Measurements from ENCODE around the gene TEK.

TEK gene

DNA sequence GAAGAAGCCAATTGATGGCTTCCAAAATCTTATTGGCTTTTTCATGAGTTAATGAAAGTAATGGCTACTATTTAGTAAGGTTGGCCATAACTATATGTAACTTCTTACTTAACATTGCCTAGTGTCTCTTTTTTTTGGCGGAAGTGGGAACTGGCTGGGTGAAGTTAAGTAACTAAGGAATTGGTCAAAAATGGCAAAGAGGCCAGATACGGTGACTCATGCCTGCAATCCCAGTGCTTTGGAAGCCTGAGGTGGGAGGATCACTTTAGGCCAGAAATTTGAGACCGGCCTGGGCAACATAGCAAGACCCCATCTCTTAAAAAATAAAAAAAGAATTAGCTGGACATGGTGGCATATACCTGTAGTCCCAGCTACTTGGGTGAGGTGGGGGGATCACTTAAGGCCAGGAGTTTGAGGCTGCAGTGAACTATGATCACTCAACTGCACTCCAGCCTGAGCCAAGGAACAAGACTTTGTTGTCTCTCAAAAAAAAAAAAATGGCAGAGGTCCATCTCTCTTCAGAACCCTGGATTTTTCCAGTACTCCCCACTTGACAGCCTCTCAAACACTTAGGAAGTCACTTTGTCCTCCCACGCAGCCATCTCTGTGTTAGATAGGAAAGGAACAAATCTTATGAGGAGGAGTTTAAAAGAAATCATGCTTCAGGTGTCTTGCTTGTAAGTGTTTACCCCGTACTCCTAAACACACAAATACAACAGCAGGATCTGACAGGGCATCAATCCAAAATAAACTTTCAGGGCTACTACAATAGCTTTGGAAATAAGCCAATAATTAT, 75.7 kb downstream of the TEK start:
- Histone ChIP-seq H3K9me3 (no peaks in the 10 kb centered on the region), H3K36me3 (no peaks in the 10 kb centered on the region), H3K4me3 (ENCODE audit: low read depth in 1 of 2, low read length in 1 of 2) (no peak overlapping the region), H3K27ac (no peak overlapping the region), H3K27me3 (no peaks in the 10 kb centered on the region), H3K4me1 (ENCODE audit: control insufficient read depth in 1 of 2, insufficient read depth in 1 of 2, low read depth in 1 of 2, low read length in 1 of 2) (no peaks in the 10 kb centered on the region)
- TF ChIP-seq, protein P1, sequence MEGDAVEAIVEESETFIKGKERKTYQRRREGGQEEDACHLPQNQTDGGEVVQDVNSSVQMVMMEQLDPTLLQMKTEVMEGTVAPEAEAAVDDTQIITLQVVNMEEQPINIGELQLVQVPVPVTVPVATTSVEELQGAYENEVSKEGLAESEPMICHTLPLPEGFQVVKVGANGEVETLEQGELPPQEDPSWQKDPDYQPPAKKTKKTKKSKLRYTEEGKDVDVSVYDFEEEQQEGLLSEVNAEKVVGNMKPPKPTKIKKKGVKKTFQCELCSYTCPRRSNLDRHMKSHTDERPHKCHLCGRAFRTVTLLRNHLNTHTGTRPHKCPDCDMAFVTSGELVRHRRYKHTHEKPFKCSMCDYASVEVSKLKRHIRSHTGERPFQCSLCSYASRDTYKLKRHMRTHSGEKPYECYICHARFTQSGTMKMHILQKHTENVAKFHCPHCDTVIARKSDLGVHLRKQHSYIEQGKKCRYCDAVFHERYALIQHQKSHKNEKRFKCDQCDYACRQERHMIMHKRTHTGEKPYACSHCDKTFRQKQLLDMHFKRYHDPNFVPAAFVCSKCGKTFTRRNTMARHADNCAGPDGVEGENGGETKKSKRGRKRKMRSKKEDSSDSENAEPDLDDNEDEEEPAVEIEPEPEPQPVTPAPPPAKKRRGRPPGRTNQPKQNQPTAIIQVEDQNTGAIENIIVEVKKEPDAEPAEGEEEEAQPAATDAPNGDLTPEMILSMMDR (IDR thresholded peaks at IDR 0.05), result no peak

DNA sequence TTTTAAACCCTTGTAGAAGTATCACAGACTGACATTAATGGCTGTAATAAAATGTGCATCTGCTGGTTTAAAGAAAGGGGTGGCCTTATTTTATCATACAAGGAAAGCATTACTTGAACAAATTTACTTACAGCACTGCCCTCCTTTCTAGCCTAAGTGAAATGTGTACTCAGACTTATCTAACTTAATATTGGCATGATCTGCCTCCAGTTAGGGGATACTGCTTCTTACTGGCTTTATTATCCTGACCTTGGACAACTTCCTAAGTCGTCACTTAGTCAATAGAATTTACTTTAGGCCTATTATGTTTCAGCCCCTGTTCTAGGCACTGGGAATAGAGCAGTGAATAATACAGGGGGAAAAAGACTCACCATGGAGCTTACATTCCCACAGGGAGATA, 79.4 kb downstream of the TEK start:
- Histone ChIP-seq H3K27me3 (no peaks in the 10 kb centered on the region), H3K4me3 (ENCODE audit: low read depth in 1 of 2, low read length in 1 of 2) (no peak overlapping the region), H3K9me3 (no peaks in the 10 kb centered on the region), H3K36me3 (no peaks in the 10 kb centered on the region), H3K27ac (no peak overlapping the region), H3K4me1 (ENCODE audit: control insufficient read depth in 1 of 2, insufficient read depth in 1 of 2, low read depth in 1 of 2, low read length in 1 of 2) (no peaks in the 10 kb centered on the region)
- TF ChIP-seq, protein P1 (IDR thresholded peaks at IDR 0.05), result no peak

DNA sequence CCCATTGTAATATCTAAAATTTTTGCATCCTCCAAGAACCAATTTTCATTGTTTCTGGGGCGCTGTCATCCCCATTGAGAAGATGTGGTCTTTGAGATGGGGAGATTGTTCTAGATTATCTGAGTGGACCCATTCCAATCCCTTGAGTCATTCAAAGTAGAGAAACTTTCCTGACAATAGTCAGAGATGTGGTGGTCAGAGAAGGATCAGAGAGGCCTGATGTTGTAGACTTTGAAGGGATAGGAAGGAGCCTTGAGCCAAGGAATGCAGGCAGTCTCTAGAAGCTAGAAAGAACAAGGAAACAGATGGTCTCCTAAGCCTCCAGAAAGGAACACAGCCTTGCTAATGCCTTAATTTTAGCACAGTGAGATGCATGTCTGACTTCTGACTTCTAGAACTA, 80.4 kb downstream of the TEK start:
- Histone ChIP-seq H3K27ac (no peak overlapping the region), H3K4me3 (ENCODE audit: low read depth in 1 of 2, low read length in 1 of 2) (no peak overlapping the region), H3K9me3 (no peaks in the 10 kb centered on the region), H3K27me3 (no peaks in the 10 kb centered on the region), H3K36me3 (no peaks in the 10 kb centered on the region), H3K4me1 (ENCODE audit: control insufficient read depth in 1 of 2, insufficient read depth in 1 of 2, low read depth in 1 of 2, low read length in 1 of 2) (no peaks in the 10 kb centered on the region)
- TF ChIP-seq, protein P1 (IDR thresholded peaks at IDR 0.05), result no peak

DNA sequence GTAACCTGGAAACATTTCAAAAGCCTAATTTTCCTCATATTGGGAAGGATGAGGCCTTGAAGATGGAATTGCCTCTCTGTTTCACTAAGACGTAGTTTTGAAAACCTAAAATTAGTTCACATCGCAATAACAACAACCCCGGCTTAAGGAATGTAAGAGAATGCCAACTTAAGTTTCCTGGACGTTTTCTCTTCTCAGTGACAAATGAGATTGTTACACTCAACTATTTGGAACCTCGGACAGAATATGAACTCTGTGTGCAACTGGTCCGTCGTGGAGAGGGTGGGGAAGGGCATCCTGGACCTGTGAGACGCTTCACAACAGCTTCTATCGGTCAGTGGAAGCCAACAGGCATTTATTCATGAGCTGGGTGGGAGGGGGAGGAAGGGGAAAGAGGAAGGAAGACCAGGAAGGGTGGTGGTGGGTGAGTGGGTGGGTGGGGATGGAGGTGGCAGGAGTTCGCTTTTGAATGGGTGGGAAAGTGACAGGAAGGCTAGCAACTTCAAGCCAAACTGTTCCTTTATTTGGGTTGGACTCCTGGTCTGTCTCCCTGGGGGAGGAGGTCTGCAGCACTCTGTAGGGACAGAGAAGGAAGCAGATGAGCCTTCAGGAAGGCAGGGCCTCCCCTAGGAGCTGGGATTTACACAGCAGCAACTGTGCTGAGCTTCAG, 83.4 kb downstream of the TEK start:
- Histone ChIP-seq H3K27me3 (no peaks in the 10 kb centered on the region), H3K27ac (no peak overlapping the region), H3K36me3 (no peaks in the 10 kb centered on the region), H3K4me1 (ENCODE audit: control insufficient read depth in 1 of 2, insufficient read depth in 1 of 2, low read depth in 1 of 2, low read length in 1 of 2) (peaks cover 0 to 3% of the 10 kb centered on the region in 2 experiments), H3K9me3 (no peaks in the 10 kb centered on the region), H3K4me3 (ENCODE audit: low read depth in 1 of 2, low read length in 1 of 2) (no peak overlapping the region)
- TF ChIP-seq, protein P1 (IDR thresholded peaks at IDR 0.05), result no peak

DNA sequence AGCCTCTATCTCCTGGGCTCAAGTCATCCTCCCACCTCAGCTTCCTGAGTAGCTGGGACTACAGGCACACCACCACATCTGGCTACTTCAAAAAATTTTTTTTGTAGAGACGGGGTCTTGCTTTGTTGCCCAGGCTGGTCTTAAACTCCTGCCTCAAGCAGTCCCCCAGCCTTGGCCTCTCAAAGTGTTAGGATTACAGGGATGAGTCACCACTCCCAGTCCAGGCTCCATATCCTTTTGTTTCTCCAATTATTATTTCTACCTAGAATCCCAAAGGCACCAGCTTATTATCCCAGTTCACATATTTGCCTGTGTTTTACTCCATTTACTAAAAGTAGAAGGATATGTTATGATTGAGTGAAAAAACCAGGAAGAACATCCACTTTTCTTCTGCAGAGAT, 84.9 kb downstream of the TEK start:
- no peak overlapping the region for H3K4me3 ChIP-seq (ENCODE audit: low read depth in 1 of 2, low read length in 1 of 2)
- no peaks in the 10 kb centered on the region for H3K27me3 ChIP-seq
- no peak overlapping the region for H3K27ac ChIP-seq
- H3K36me3 ChIP-seq, result no peaks in the 10 kb centered on the region
- peaks cover 0 to 6% of the 10 kb centered on the region in 2 experiments for H3K4me1 ChIP-seq (ENCODE audit: control insufficient read depth in 1 of 2, insufficient read depth in 1 of 2, low read depth in 1 of 2, low read length in 1 of 2)
- H3K9me3 ChIP-seq, result no peaks in the 10 kb centered on the region
- TF ChIP-seq, protein P1 (IDR thresholded peaks at IDR 0.05), result no peak
